HG02588 (cell line): ENCODE results near the gene ITIH3.

Experiments
- ATAC-seq: cut with Tn5 transposase; IDR thresholded peaks from one replicate; pipeline ENCODE4 v1.9.1; 2021; ENCODE audit warnings: mild to moderate bottlenecking, moderate library complexity; ENCODE audit not compliant: unreplicated experiment

Gene ITIH3

GRCh38 chr3:52792961-52793695 lies 1.5 kb upstream of the ITIH3 start:
- no peak for ATAC-seq

- ATAC-seq: no peak
Measured at GRCh38 chr3:52793702-52794611, 639 bp upstream of the ITIH3 start.

- ATAC-seq: no peak
Measured at GRCh38 chr3:52795298-52795900, 803 bp downstream of the ITIH3 start.

- no peak for ATAC-seq
Measured at GRCh38 chr3:52796411-52796810, 1.8 kb downstream of the ITIH3 start.

GRCh38 chr3:52798376-52798977 lies 3.9 kb downstream of the ITIH3 start:
- no peak for ATAC-seq

GRCh38 chr3:52798978-52799476 lies 4.4 kb downstream of the ITIH3 start:
- ATAC-seq: no peak

- ATAC-seq: no peak
Measured at GRCh38 chr3:52800079-52800478, 5.5 kb downstream of the ITIH3 start.

- ATAC-seq: no peak
Measured at GRCh38 chr3:52801839-52802238, 7.2 kb downstream of the ITIH3 start.

GRCh38 chr3:52805270-52806039 lies 10.9 kb downstream of the ITIH3 start:
- no peak for ATAC-seq

- no peak for ATAC-seq
Measured at GRCh38 chr3:52809149-52809548, 14.6 kb downstream of the ITIH3 start.

GRCh38 chr3:52809662-52810377 lies 15.2 kb downstream of the ITIH3 start:
- ATAC-seq: no peak

GRCh38 chr3:52810923-52811322 lies 16.3 kb downstream of the ITIH3 start:
- ATAC-seq: no peak

- no peak for ATAC-seq
Measured at GRCh38 chr3:52811452-52812011, 16.9 kb downstream of the ITIH3 start.

GRCh38 chr3:52813810-52814209 lies 19.2 kb downstream of the ITIH3 start:
- no peak for ATAC-seq

GRCh38 chr3:52816199-52816598 lies 21.6 kb downstream of the ITIH3 start:
- no peak for ATAC-seq

GRCh38 chr3:52816654-52817053 lies 22.1 kb downstream of the ITIH3 start:
- ATAC-seq: no peak

GRCh38 chr3:52817221-52817620 lies 22.6 kb downstream of the ITIH3 start:
- no peak for ATAC-seq

- no peak for ATAC-seq
Measured at GRCh38 chr3:52817860-52818259, 23.3 kb downstream of the ITIH3 start.

- no peak for ATAC-seq
Measured at GRCh38 chr3:52819936-52820335, 25.3 kb downstream of the ITIH3 start.
